Mesenchymal stem cell (in vitro differentiated cells and primary cell): ENCODE measurements around the gene CAAP1.
"Not testable (repeated sequence)": the region's sequence is repeated elsewhere in the genome, so short reads cannot be mapped to it uniquely, and the experiment has no call there.

Source experiments
- DNase-seq: peaks from one replicate; pipeline ENCODE4 v3.0.0-alpha.2; 2013
- H2AFZ ChIP-seq: one replicate; pipeline ENCODE4 v1.6.1; 2013; ENCODE audit warnings: low read depth, mild to moderate bottlenecking, control low read depth, inconsistent platforms, low read length, moderate library complexity
- H2AK5ac ChIP-seq: 2 replicates; pipeline ENCODE4 v1.6.1; 2013; ENCODE audit warnings: low read length, moderate library complexity, mild to moderate bottlenecking, inconsistent platforms; ENCODE audit not compliant: severe bottlenecking
- H2BK120ac ChIP-seq: one replicate; pipeline ENCODE4 v1.6.1; 2013; ENCODE audit warnings: low read depth, mild to moderate bottlenecking, inconsistent platforms, low read length, moderate library complexity
- H2BK12ac ChIP-seq, 2 experiments: one replicate each; pipeline ENCODE4 v1.6.1; 2013; ENCODE audit warnings: inconsistent platforms in 2 of 2, low read length in 2 of 2, mild to moderate bottlenecking in 2 of 2, moderate library complexity in 2 of 2, control low read depth in 1 of 2
- H2BK15ac ChIP-seq: one replicate; pipeline ENCODE4 v1.6.1; 2013; ENCODE audit warnings: mild to moderate bottlenecking, low read depth, inconsistent platforms; ENCODE audit not compliant: poor library complexity, severe bottlenecking
- H2BK5ac ChIP-seq: 2 replicates; pipeline ENCODE4 v1.6.1; 2013; ENCODE audit warnings: low read depth, mild to moderate bottlenecking, low read length, control low read depth, inconsistent platforms; ENCODE audit not compliant: poor library complexity, severe bottlenecking
- H3K14ac ChIP-seq, 2 experiments: one replicate each; pipeline ENCODE4 v1.6.1; 2013; ENCODE audit warnings: inconsistent platforms in 2 of 2, low read length in 2 of 2, control low read depth in 1 of 2, mild to moderate bottlenecking in 1 of 2, moderate library complexity in 1 of 2
- H3K18ac ChIP-seq, 2 experiments: one replicate each; pipeline ENCODE4 v1.6.1; 2013; ENCODE audit warnings: inconsistent platforms in 2 of 2, low read length in 2 of 2, control low read depth in 1 of 2, low read depth in 1 of 2, mild to moderate bottlenecking in 1 of 2
- H3K23ac ChIP-seq, 2 experiments: one replicate each; pipeline ENCODE4 v1.6.1; 2013; ENCODE audit warnings: inconsistent platforms in 2 of 2, low read length in 2 of 2, mild to moderate bottlenecking in 2 of 2, moderate library complexity in 2 of 2, control low read depth in 1 of 2
- H3K27ac ChIP-seq: 2 replicates; pipeline ENCODE4 v1.5.1; 2013; ENCODE audit warnings: mild to moderate bottlenecking, moderate library complexity, low read length, control low read depth, inconsistent platforms; ENCODE audit not compliant: poor library complexity, severe bottlenecking
- H3K27me3 ChIP-seq, 2 experiments: 2 replicates each; pipeline versions ENCODE4 v1.6.1 to v1.7.0; 2013; ENCODE audit warnings: low read length in 2 of 2, mild to moderate bottlenecking in 2 of 2, moderate library complexity in 2 of 2, control low read depth in 1 of 2, inconsistent platforms in 1 of 2; ENCODE audit not compliant: control insufficient read depth in 1 of 2, insufficient read depth in 1 of 2
- H3K36me3 ChIP-seq, 2 experiments: 2 replicates each; pipeline versions ENCODE4 v1.6.1 to v1.7.0; 2013; ENCODE audit warnings: low read length in 2 of 2, control low read depth in 1 of 2, inconsistent platforms in 1 of 2, low read depth in 1 of 2, mild to moderate bottlenecking in 1 of 2; ENCODE audit not compliant: insufficient read depth in 2 of 2, control insufficient read depth in 1 of 2
- H3K4ac ChIP-seq, 2 experiments: one replicate each; pipeline ENCODE4 v1.6.1; 2013; ENCODE audit warnings: inconsistent platforms in 2 of 2, low read length in 2 of 2, mild to moderate bottlenecking in 2 of 2, moderate library complexity in 2 of 2, control low read depth in 1 of 2, low read depth in 1 of 2
- H3K4me1 ChIP-seq: 2 replicates; pipeline ENCODE4 v1.6.1; 2013; ENCODE audit warnings: low read depth, low read length, control low read depth; ENCODE audit not compliant: control insufficient read depth, insufficient read depth
- H3K4me2 ChIP-seq: 2 replicates; pipeline ENCODE4 v1.6.1; 2013; ENCODE audit warnings: low read length, mild to moderate bottlenecking, inconsistent platforms; ENCODE audit not compliant: poor library complexity, severe bottlenecking
- H3K4me3 ChIP-seq, 2 experiments: 2 replicates each; pipeline versions ENCODE4 v1.5.1 to v1.7.0; 2013; ENCODE audit warnings: low read length in 2 of 2, mild to moderate bottlenecking in 2 of 2, control low read depth in 1 of 2, low read depth in 1 of 2; ENCODE audit not compliant: insufficient read depth in 1 of 2
- H3K79me1 ChIP-seq: replicated peaks from 2 replicates; pipeline ENCODE4 v1.6.1; 2013; ENCODE audit warnings: mild to moderate bottlenecking, control low read depth, low read length, inconsistent platforms; ENCODE audit not compliant: poor library complexity, severe bottlenecking
- H3K9ac ChIP-seq: 2 replicates; pipeline ENCODE4 v1.7.0; 2013; ENCODE audit warnings: mild to moderate bottlenecking, low read length, moderate library complexity
- H3K9me3 ChIP-seq: 2 replicates; pipeline ENCODE4 v1.7.0; 2013; ENCODE audit warnings: mild to moderate bottlenecking, low read length; ENCODE audit not compliant: control insufficient read depth
- H4K8ac ChIP-seq: one replicate; pipeline ENCODE4 v1.6.1; 2013; ENCODE audit warnings: inconsistent platforms, mild to moderate bottlenecking, low read length, moderate library complexity
- H4K91ac ChIP-seq: one replicate; pipeline ENCODE4 v1.6.1; 2013; ENCODE audit warnings: mild to moderate bottlenecking, low read length, inconsistent platforms
- WGBS: methylation state at CpG from one replicate; pipeline ENCODE4 v1.1.7; 2013; ENCODE audit warnings: mixed read lengths; 5-methylcytosine and 5-hydroxymethylcytosine counted together

CAAP1 gene

GRCh38 chr9:26875155-26875554, 17.4 kb downstream of the CAAP1 start:
- H2BK120ac ChIP-seq, H3K4me2 ChIP-seq, H2BK15ac ChIP-seq, H3K9ac ChIP-seq, H3K4ac ChIP-seq, H3K27ac ChIP-seq, H3K27me3 ChIP-seq, H3K14ac ChIP-seq, H2AK5ac ChIP-seq, H2BK5ac ChIP-seq, DNase-seq, H2AFZ ChIP-seq, H3K9me3 ChIP-seq, H3K18ac ChIP-seq, H3K4me1 ChIP-seq, H4K91ac ChIP-seq, H2BK12ac ChIP-seq, H3K4me3 ChIP-seq, H3K23ac ChIP-seq, H4K8ac ChIP-seq: not testable (repeated sequence)
- H3K79me1 ChIP-seq: peaks cover 14% of the 10 kb centered on the region
- H3K36me3 ChIP-seq: peaks cover 9 to 23% of the 10 kb centered on the region in 2 experiments
- 86% methylated on average over 2 of the region's 3 CpGs for WGBS

- Histone ChIP-seq H3K36me3 (peaks cover 4 to 14% of the 10 kb centered on the region in 2 experiments), H3K4me1 (peaks cover 6% of the 10 kb centered on the region), H4K91ac (no peak overlapping the region), H3K23ac (no peak overlapping the region), H3K18ac (no peak overlapping the region), H3K27me3 (no peaks in the 10 kb centered on the region), H2AFZ (no peak overlapping the region), H3K4me3 (no peak overlapping the region), H4K8ac (no peak overlapping the region), H3K14ac (no peak overlapping the region), H2BK15ac (no peak overlapping the region), H3K79me1 (peaks cover 10% of the 10 kb centered on the region), H3K9ac (no peak overlapping the region), H3K9me3 (no peaks in the 10 kb centered on the region), H2AK5ac (peak overlapping the region; percentile 85), H3K4me2 (peak overlapping the region; percentile 16), H3K27ac (peak overlapping the region; percentile 73), H2BK120ac (no peak overlapping the region), H2BK5ac (peak overlapping the region; percentile 62), H2BK12ac (no peak overlapping the region), H3K4ac (no peak overlapping the region)
- DNase-seq: peak; percentile 64
- WGBS: 84% methylated on average over 4 of the region's 8 CpGs
Measured at GRCh38 chr9:26870292-26870691, 22.3 kb downstream of the CAAP1 start.

GRCh38 chr9:26863074-26863473, 29.5 kb downstream of the CAAP1 start:
- H4K91ac ChIP-seq: no peak overlapping the region
- H3K4ac ChIP-seq: no peak overlapping the region
- no peak overlapping the region for H2AK5ac ChIP-seq
- no peak overlapping the region for H4K8ac ChIP-seq
- no peak overlapping the region for H3K23ac ChIP-seq
- DNase-seq: peak; percentile 22
- H3K4me2 ChIP-seq: no peak overlapping the region
- H3K27ac ChIP-seq: no peak overlapping the region
- H2BK12ac ChIP-seq: no peak overlapping the region
- peaks cover 7% of the 10 kb centered on the region for H3K79me1 ChIP-seq
- no peak overlapping the region for H2BK15ac ChIP-seq
- H3K4me1 ChIP-seq: no peaks in the 10 kb centered on the region
- no peak overlapping the region for H2AFZ ChIP-seq
- H3K9me3 ChIP-seq: no peaks in the 10 kb centered on the region
- no peak overlapping the region for H2BK5ac ChIP-seq
- H3K36me3 ChIP-seq: peaks cover 4 to 13% of the 10 kb centered on the region in 2 experiments
- H3K27me3 ChIP-seq: no peaks in the 10 kb centered on the region
- no peak overlapping the region for H3K14ac ChIP-seq
- no peak overlapping the region for H3K18ac ChIP-seq
- H3K9ac ChIP-seq: no peak overlapping the region
- no CpG with 5 or more reads among the region's 1 CpG for WGBS
- H3K4me3 ChIP-seq: no peak overlapping the region
- H2BK120ac ChIP-seq: no peak overlapping the region

- Histone ChIP-seq H3K79me1 (peaks cover 6% of the 10 kb centered on the region), H2BK12ac (no peak overlapping the region), H3K4me2 (no peak overlapping the region), H3K4ac (no peak overlapping the region), H3K9me3 (peaks cover 2% of the 10 kb centered on the region), H3K18ac (peak overlapping the region in 1 of 2 experiments; percentile 24), H4K91ac (no peak overlapping the region), H3K4me1 (no peaks in the 10 kb centered on the region), H3K4me3 (no peak overlapping the region), H3K36me3 (peaks cover 0 to 43% of the 10 kb centered on the region in 2 experiments), H2BK120ac (no peak overlapping the region), H3K27me3 (no peaks in the 10 kb centered on the region), H3K23ac (no peak overlapping the region), H2BK15ac (no peak overlapping the region), H3K27ac (no peak overlapping the region), H2AK5ac (no peak overlapping the region), H4K8ac (no peak overlapping the region), H2BK5ac (no peak overlapping the region), H3K9ac (no peak overlapping the region), H2AFZ (no peak overlapping the region), H3K14ac (no peak overlapping the region)
- 88% methylated on average over 1 of the region's 1 CpG for WGBS
- peak; percentile 43 for DNase-seq
Measured at GRCh38 chr9:26856413-26857032, 36.1 kb downstream of the CAAP1 start.
